ENCODE measurements around the gene FUT3. TPM values are rescaled to one million over a fixed set of nuclear protein-coding genes. Genes with fewer than 3 reads are reported as not detected.

The FUT3 gene
- total RNA-seq, 1 experiment from 2014 or later: 2.6 TPM

DNA sequence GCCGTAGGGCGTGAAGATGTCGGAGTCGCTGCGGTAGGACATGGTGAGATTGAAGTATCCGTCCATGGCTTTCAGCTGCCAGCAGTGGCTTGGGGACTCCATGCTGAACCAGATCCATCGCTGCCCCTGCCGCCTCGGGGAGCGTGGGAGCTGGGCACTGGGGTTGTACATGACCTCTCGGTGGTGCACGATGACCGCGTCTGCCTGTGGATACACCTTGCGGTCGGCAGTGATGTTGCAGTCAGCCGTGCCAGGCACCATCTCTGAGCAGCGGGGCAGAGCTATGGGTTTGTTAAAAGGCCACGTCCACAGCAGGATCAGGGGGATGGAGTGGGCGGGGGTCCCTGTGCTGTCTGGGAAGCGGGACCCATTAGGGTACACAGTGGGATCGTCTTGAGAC is 19.2 kb downstream of the FUT3 start:
- BruUV-seq (replicated peaks): no TSS peak
- Histone ChIP-seq H3K4me1 (ENCODE audit: control insufficient read depth in 1 of 2, insufficient read depth in 2 of 2, low read length in 2 of 2) (peaks cover 8 to 28% of the 10 kb centered on the region in 2 experiments), H3K9me3 (ENCODE audit: control insufficient read depth in 1 of 2, insufficient read depth in 1 of 2, low read depth in 1 of 2, low read length in 2 of 2) (no peaks in the 10 kb centered on the region), H2AFZ (ENCODE audit: low read depth, low read length, poor library complexity, severe bottlenecking) (no peak overlapping the region), H3K9ac (ENCODE audit: low read length) (no peak overlapping the region), H3K27me3 (ENCODE audit: insufficient read depth, low read length) (no peaks in the 10 kb centered on the region), H4K20me1 (ENCODE audit: insufficient read depth) (no peaks in the 10 kb centered on the region), H3K79me2 (ENCODE audit: insufficient read depth, low read length) (no peaks in the 10 kb centered on the region), H3K36me3 (ENCODE audit: control insufficient read depth in 1 of 2, insufficient read depth in 2 of 2, low read length in 2 of 2) (no peaks in the 10 kb centered on the region), H3K4me2 (ENCODE audit: low read length) (no peak overlapping the region), H3K9me2 (ENCODE audit: insufficient read depth) (no peaks in the 10 kb centered on the region), H3K27ac (ENCODE audit: low read depth, low read length) (no peak overlapping the region), H3K4me3 (replicated peaks in 1 of 2; ENCODE audit: low read depth in 1 of 2, low read length in 2 of 2) (no peak overlapping the region)
- TF ChIP-seq ELF1 (IDR thresholded peaks at IDR 0.05; ENCODE audit: borderline replicate concordance, low read depth): no peak
- ChIA-PET POLR2A (interaction anchor here (1.1 kb wide), 1 partner anchor 142 kb away, joined by 4 read pairs; the partner anchor contains the start of gene RPL36), RAD21 (ENCODE audit: low non-redundant PET in 1 of 2, low total read pairs in 2 of 2, uncharacterized antibody in 2 of 2, unreplicated experiment in 2 of 2) (no interaction called here), CTCF (no interaction called here)
- intact Hi-C loops (cut with micrococcal nuclease): no loop called here
- ATAC-seq (no peak), DNase-seq (ENCODE audit: low read depth, low spot score) (no peak)

DNA sequence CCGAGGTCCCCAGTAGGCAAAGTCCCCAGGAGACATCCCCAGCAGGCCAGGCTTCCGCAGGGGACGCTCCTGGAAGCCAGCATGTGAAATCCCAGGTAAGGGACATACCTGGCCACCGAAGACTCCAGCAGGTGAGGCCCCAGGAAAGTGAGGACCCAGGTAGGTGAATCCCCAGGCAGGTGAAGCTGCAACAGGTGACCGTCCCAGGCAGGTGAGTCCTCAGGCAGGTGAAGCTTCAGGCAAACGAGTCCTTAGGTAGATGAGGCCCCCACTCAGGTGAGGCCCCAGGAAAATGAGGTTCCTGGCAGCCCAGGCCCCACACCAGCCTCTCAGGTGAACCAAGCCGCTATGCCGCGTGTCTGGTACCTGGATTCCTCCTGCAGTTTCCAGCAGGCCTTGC is 20.1 kb downstream of the FUT3 start:
- BruUV-seq (replicated peaks): no TSS peak
- Histone ChIP-seq H3K79me2 (ENCODE audit: insufficient read depth, low read length) (no peaks in the 10 kb centered on the region), H3K9ac (ENCODE audit: low read length) (no peak overlapping the region), H3K4me1 (ENCODE audit: control insufficient read depth in 1 of 2, insufficient read depth in 2 of 2, low read length in 2 of 2) (peaks cover 14 to 33% of the 10 kb centered on the region in 2 experiments), H3K9me2 (ENCODE audit: insufficient read depth) (no peaks in the 10 kb centered on the region), H2AFZ (ENCODE audit: low read depth, low read length, poor library complexity, severe bottlenecking) (no peak overlapping the region), H3K36me3 (ENCODE audit: control insufficient read depth in 1 of 2, insufficient read depth in 2 of 2, low read length in 2 of 2) (no peaks in the 10 kb centered on the region), H3K27me3 (ENCODE audit: insufficient read depth, low read length) (no peaks in the 10 kb centered on the region), H3K4me2 (ENCODE audit: low read length) (no peak overlapping the region), H3K9me3 (ENCODE audit: control insufficient read depth in 1 of 2, insufficient read depth in 1 of 2, low read depth in 1 of 2, low read length in 2 of 2) (no peaks in the 10 kb centered on the region), H4K20me1 (ENCODE audit: insufficient read depth) (no peaks in the 10 kb centered on the region), H3K4me3 (replicated peaks in 1 of 2; ENCODE audit: low read depth in 1 of 2, low read length in 2 of 2) (no peak overlapping the region), H3K27ac (ENCODE audit: low read depth, low read length) (no peak overlapping the region)
- DNase-seq (ENCODE audit: low read depth, low spot score) (no peak), ATAC-seq (no peak)
- ChIA-PET RAD21 (ENCODE audit: low non-redundant PET in 1 of 2, low total read pairs in 2 of 2, uncharacterized antibody in 2 of 2, unreplicated experiment in 2 of 2) (no interaction called here), CTCF (no interaction called here), POLR2A (no interaction called here)
- intact Hi-C loops (cut with micrococcal nuclease): no loop called here
- TF ChIP-seq CTCF (IDR thresholded peaks at IDR 0.05 in 2 of 3, conservative IDR thresholded peaks at IDR 0.05 in 1 of 3; ENCODE audit: borderline replicate concordance in 1 of 3, insufficient read depth in 1 of 3, low read depth in 2 of 3, low read length in 2 of 3) (no peak), CEBPB (IDR thresholded peaks at IDR 0.05; ENCODE audit: low read depth) (no peak), JUND (IDR thresholded peaks at IDR 0.05) (no peak), POLR2AphosphoS5 (IDR thresholded peaks at IDR 0.05; ENCODE audit: low read depth, low read length) (no peak), SP1 (IDR thresholded peaks at IDR 0.05; ENCODE audit: low read depth) (no peak), SIN3A (IDR thresholded peaks at IDR 0.05; ENCODE audit: low read depth) (no peak), TCF7L2 (IDR thresholded peaks at IDR 0.05; ENCODE audit: borderline replicate concordance, extremely low read depth, insufficient read depth, insufficient read length) (no peak), YY1 (IDR thresholded peaks at IDR 0.05; ENCODE audit: extremely low read depth, insufficient replicate concordance, low read depth, low read length) (no peak), FOSL1 (IDR thresholded peaks at IDR 0.05; ENCODE audit: low read depth) (no peak), EZH2phosphoT487 (IDR thresholded peaks at IDR 0.05; ENCODE audit: borderline replicate concordance) (no peak), ELF1 (IDR thresholded peaks at IDR 0.05; ENCODE audit: borderline replicate concordance, low read depth) (no peak), ZBTB33 (IDR thresholded peaks at IDR 0.05; ENCODE audit: extremely low read depth, insufficient replicate concordance, low read length) (no peak), MAX (IDR thresholded peaks at IDR 0.05) (no peak)
- TF ChIP-seq, protein P1, sequence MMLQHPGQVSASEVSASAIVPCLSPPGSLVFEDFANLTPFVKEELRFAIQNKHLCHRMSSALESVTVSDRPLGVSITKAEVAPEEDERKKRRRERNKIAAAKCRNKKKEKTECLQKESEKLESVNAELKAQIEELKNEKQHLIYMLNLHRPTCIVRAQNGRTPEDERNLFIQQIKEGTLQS (IDR thresholded peaks at IDR 0.05): no peak

Measured in HCT116 (cell line).